Endothelial cell of umbilical vein (primary cell): ENCODE measurements around the gene COL5A3. TPM values are rescaled to one million over a fixed set of nuclear protein-coding genes. Genes with fewer than 3 reads are reported as not detected.

Experiments
- BruUV-seq: library from RNA; stranded (reverse); fragments of 400-500 nt; replicated peaks from 2 replicates; lab custom pipeline; 2021; lab: Mats Ljungman, UMichigan
- CTCF ChIA-PET: fragments of 300-600, 350-600 bp; sonication (Branson Sonifier 250); formaldehyde crosslinking; loops from one replicate; lab custom pipeline; 2021; ENCODE audit warnings: antibody characterized with exemption, inconsistent platforms; lab: Charles Lee
- POLR2A ChIA-PET: fragments of 300-600, 350-600 bp; sonication (Branson Sonifier 250); formaldehyde crosslinking; loops from one replicate; lab custom pipeline; 2021; ENCODE audit warnings: antibody characterized with exemption, inconsistent platforms; lab: Charles Lee
- DNase-seq: peaks from one replicate; pipeline ENCODE4 v3.0.0-alpha.2; 2011; ENCODE audit warnings: low read depth, low spot score
- FAIRE-seq: peaks from 2 replicates; lab custom pipeline; 2011; peaks lifted over from hg19 to GRCh38; lab: Jason Lieb, UNC
- H2AFZ ChIP-seq: 2 replicates; pipeline ENCODE4 v1.6.0; 2012; ENCODE audit warnings: low read depth, low read length, control low read depth, inconsistent platforms
- H3K27ac ChIP-seq: 2 replicates; pipeline ENCODE4 v1.5.1; 2011; ENCODE audit warnings: low read depth, mild to moderate bottlenecking, control low read depth, low read length, moderate library complexity; ENCODE audit not compliant: insufficient read depth
- H3K27me3 ChIP-seq, 2 experiments: 2 replicates each; pipeline versions ENCODE4 v1.6.0 to v1.6.1; 2011; ENCODE audit warnings: low read length in 2 of 2, mixed read lengths in 1 of 2; ENCODE audit not compliant: control insufficient read depth in 2 of 2, insufficient read depth in 2 of 2
- H3K36me3 ChIP-seq, 2 experiments: 2 replicates in 1 of 2; 3 replicates in 1 of 2; pipeline ENCODE4 v1.5.1; 2011; ENCODE audit warnings: low read length in 2 of 2, mild to moderate bottlenecking in 1 of 2, moderate library complexity in 1 of 2; ENCODE audit not compliant: control insufficient read depth in 2 of 2, insufficient read depth in 2 of 2; ENCODE audit errors: extremely low read depth in 1 of 2
- H3K4me1 ChIP-seq: 3 replicates; pipeline ENCODE4 v1.5.1; 2011; ENCODE audit warnings: mild to moderate bottlenecking, low read length; ENCODE audit not compliant: control insufficient read depth, insufficient read depth; ENCODE audit errors: extremely low read depth
- H3K4me2 ChIP-seq: 2 replicates; pipeline ENCODE4 v1.6.1; 2011; ENCODE audit warnings: low read length, control low read depth, mixed read lengths; ENCODE audit not compliant: insufficient read depth
- H3K4me3 ChIP-seq, 3 experiments: fragments of 200-600 bp in 1 of 3; sonication (generic), shearing (Covaris generic) in 1 of 3; replicated peaks in 1 of 3; 2 replicates each; pipeline ENCODE4 v1.5.1; 2011 to 2016; ENCODE audit warnings: control low read depth in 3 of 3, low read length in 3 of 3, mild to moderate bottlenecking in 2 of 3, inconsistent platforms in 1 of 3, low read depth in 1 of 3, moderate library complexity in 1 of 3; ENCODE audit not compliant: insufficient read depth in 1 of 3
- H3K79me2 ChIP-seq: 2 replicates; pipeline ENCODE4 v1.6.0; 2012; ENCODE audit warnings: low read length, inconsistent platforms; ENCODE audit not compliant: control insufficient read depth, insufficient read depth
- H3K9ac ChIP-seq: replicated peaks from 2 replicates; pipeline ENCODE3; 2011; ENCODE audit warnings: low read length, control low read depth; ENCODE audit not compliant: insufficient read depth; ENCODE audit errors: extremely low read depth
- H3K9me1 ChIP-seq: replicated peaks from 3 replicates; pipeline ENCODE4 v1.6.0; 2011; ENCODE audit warnings: mild to moderate bottlenecking, low read length; ENCODE audit not compliant: control insufficient read depth, insufficient read depth; ENCODE audit errors: extremely low read depth
- H3K9me3 ChIP-seq: replicated peaks from 2 replicates; pipeline ENCODE4 v1.5.1; 2012; ENCODE audit warnings: low read length, inconsistent platforms; ENCODE audit not compliant: control insufficient read depth, insufficient read depth
- H4K20me1 ChIP-seq: replicated peaks from 2 replicates; pipeline ENCODE3; 2011; ENCODE audit warnings: mild to moderate bottlenecking, low read length; ENCODE audit not compliant: control insufficient read depth, insufficient read depth; ENCODE audit errors: extremely low read depth
- EZH2 ChIP-seq: IDR thresholded peaks from 2 replicates; pipeline ENCODE4 v1.6.1; 2012; ENCODE audit warnings: borderline replicate concordance, low read depth, mild to moderate bottlenecking, moderate library complexity, low read length, inconsistent platforms; ENCODE audit not compliant: severe bottlenecking
- GATA2 ChIP-seq: IDR thresholded peaks from 2 replicates; pipeline ENCODE4 v1.7.0; 2011; ENCODE audit warnings: low read depth, mild to moderate bottlenecking, moderate library complexity, mixed read lengths, low read length; ENCODE audit not compliant: insufficient read length, insufficient read depth
- MYC ChIP-seq: IDR thresholded peaks from one replicate; pipeline ENCODE4 v1.6.1; 2011; ENCODE audit warnings: mild to moderate bottlenecking, low read depth, low read length
- POLR2A ChIP-seq: IDR thresholded peaks from 2 replicates; pipeline ENCODE4 v1.6.1; 2012; ENCODE audit warnings: low read depth, mild to moderate bottlenecking, control low read depth, low read length
- dilution Hi-C: fragments of 300-500 bp; cut with MboI; formaldehyde crosslinking; loops from one replicate; pipeline ENCODE4 v1.15.0; 2019; ENCODE audit warnings: low sequenced_read_pairs; ENCODE audit not compliant: extremely low pct_ligation_motif_present
- intact Hi-C: fragments of 100-400 bp; cut with micrococcal nuclease; formaldehyde crosslinking; loops from one replicate; pipeline ENCODE4 v1.10.0; 2022
- polyA plus RNA-seq, 4 experiments: library from polyadenylated mRNA; depleted of rRNA in 3 of 4; stranded (reverse) in 3 of 4; unstranded in 1 of 4; fragments of >200 nt; gene quantifications; 2 replicates each; pipeline versions ENCODE4 v1.2.1 to v1.2.3, GENCODE V29; 2011 to 2012; ENCODE audit warnings: missing spikeins in 1 of 4
- total RNA-seq: library from RNA; stranded (reverse); gene quantifications from 2 replicates; pipeline ENCODE4 v1.2.3, GENCODE V29; 2021

The COL5A3 gene
- total and polyA plus RNA-seq, 2 donors (not counting 3 experiments of a cell fraction or from before 2014, with no cell fraction given), result not detected

DNA sequence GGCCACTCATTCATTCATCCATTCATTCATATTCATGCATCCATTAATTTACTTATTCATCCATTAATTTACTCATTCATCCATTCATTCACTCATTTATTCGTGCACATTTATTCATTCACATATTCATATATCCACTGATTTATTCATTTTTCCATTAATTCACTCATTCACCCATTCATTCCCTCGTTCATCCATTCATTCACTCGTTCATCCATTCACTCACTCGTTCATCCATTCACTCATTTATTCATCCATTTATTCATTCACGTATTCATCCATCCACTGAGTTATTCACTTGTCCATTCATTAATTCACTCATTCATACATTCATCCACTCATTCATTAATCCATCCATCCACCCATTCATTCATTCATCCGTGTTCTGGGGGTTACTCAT lies 38.2 kb downstream of the COL5A3 start:
- no peak overlapping the region for H3K4me3 ChIP-seq
- no peaks in the 10 kb centered on the region for H4K20me1 ChIP-seq
- ChIA-PET CTCF (no interaction called here), POLR2A (no interaction called here)
- dilution Hi-C loops (no loop called here), intact Hi-C loops (no loop called here)
- no TSS peak for BruUV-seq
- H3K27ac ChIP-seq, result no peak overlapping the region
- no peak for FAIRE-seq
- H3K9ac ChIP-seq, result no peak overlapping the region
- H3K4me1 ChIP-seq, result no peaks in the 10 kb centered on the region
- no peaks in the 10 kb centered on the region for H3K9me3 ChIP-seq
- no peak overlapping the region for H2AFZ ChIP-seq
- DNase-seq, result no peak
- no peaks in the 10 kb centered on the region for H3K36me3 ChIP-seq
- H3K27me3 ChIP-seq, result peaks cover 0 to 3% of the 10 kb centered on the region in 2 experiments
- H3K4me2 ChIP-seq, result no peak overlapping the region
- H3K79me2 ChIP-seq, result no peaks in the 10 kb centered on the region
- TF ChIP-seq POLR2A (no peak), EZH2 (no peak), GATA2 (no peak), MYC (no peak)
- no peaks in the 10 kb centered on the region for H3K9me1 ChIP-seq

DNA sequence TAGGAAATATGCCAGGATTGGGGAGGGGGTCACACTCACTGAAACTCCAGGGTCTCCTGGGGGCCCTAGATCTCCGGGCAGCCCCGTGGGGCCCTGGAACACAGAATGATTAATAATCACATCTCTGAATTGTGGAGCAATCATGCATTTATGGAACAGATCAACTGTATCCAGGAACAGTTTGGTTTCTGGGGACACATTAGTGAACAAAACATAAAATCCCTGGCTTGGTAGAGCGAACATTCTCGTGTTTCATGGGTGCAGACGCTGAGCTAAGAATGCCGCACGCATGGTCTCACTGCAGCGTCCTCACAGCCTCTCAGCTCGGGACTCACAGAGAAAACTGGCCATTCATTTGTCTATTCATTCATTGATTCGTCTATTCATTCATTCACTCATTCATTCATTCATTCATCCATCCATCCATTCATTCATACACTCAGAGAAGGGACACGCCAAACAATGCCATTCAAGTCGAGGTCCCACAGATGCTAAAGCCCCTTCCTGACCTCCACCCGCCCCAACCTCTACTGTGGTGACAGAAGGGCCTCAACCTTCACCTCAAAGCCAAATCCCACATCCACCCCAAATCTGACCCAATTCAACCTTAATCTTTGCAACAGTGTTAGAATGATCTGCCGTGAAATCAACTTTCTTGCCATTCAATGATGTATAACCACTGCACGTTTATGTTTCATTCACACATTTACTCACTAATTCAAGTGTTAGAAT lies 39.0 kb downstream of the COL5A3 start:
- Histone ChIP-seq H3K4me1 (no peaks in the 10 kb centered on the region), H3K27me3 (peaks cover 2 to 5% of the 10 kb centered on the region in 2 experiments), H3K9me3 (no peaks in the 10 kb centered on the region), H3K4me3 (no peak overlapping the region), H3K36me3 (no peaks in the 10 kb centered on the region), H3K4me2 (no peak overlapping the region), H3K9ac (no peak overlapping the region), H4K20me1 (no peaks in the 10 kb centered on the region), H3K79me2 (no peaks in the 10 kb centered on the region), H3K9me1 (no peaks in the 10 kb centered on the region), H3K27ac (no peak overlapping the region), H2AFZ (no peak overlapping the region)
- dilution Hi-C loops (no loop called here), intact Hi-C loops (no loop called here)
- ChIA-PET CTCF (no interaction called here), POLR2A (no interaction called here)
- TF ChIP-seq MYC, result no peak
- TF ChIP-seq EZH2, result no peak
- no peak for TF ChIP-seq POLR2A
- DNase-seq, result no peak
- BruUV-seq, result no TSS peak
- no peak for FAIRE-seq
